ENCODE results near the gene STK39. TPM values are rescaled to one million over a fixed set of nuclear protein-coding genes. Genes with fewer than 3 reads are reported as not detected.

Gene STK39
- total RNA-seq, 1 donor = 18.1 TPM

- no peak overlapping the region for H2AFZ ChIP-seq (ENCODE audit: low read length)
- no peaks in the 10 kb centered on the region for H3K4me1 ChIP-seq (ENCODE audit: insufficient read depth, low read length)
- no peak overlapping the region for H3K4me2 ChIP-seq (ENCODE audit: insufficient read depth, low read length)
- no peak overlapping the region for H3K4me3 ChIP-seq (ENCODE audit: insufficient read depth, low read length)
- H3K36me3 ChIP-seq (ENCODE audit: insufficient read depth, low read length) = no peaks in the 10 kb centered on the region
- DNase-seq (ENCODE audit: insufficient read length, low spot score, missing footprints) = no peak
- no peaks in the 10 kb centered on the region for H3K27me3 ChIP-seq (ENCODE audit: insufficient read depth, low read length)
- no peak overlapping the region for H3K27ac ChIP-seq (ENCODE audit: low read depth, low read length)
- TF ChIP-seq CTCF (IDR thresholded peaks at IDR 0.05; ENCODE audit: extremely low read depth, low read depth, low read length) = no peak
- H3K9me3 ChIP-seq (ENCODE audit: low read depth, low read length) = no peaks in the 10 kb centered on the region
- no peaks in the 10 kb centered on the region for H3K79me2 ChIP-seq (ENCODE audit: insufficient read depth, low read length)
- H4K20me1 ChIP-seq (ENCODE audit: insufficient read depth, low read length) = no peaks in the 10 kb centered on the region
Observed at GRCh38 chr2:167941604-167942003, 305.8 kb downstream of the STK39 start.

GRCh38 chr2:167940734-167941507 is 306.5 kb downstream of the STK39 start:
- TF ChIP-seq CTCF (IDR thresholded peaks at IDR 0.05; ENCODE audit: extremely low read depth, low read depth, low read length) = no peak
- no peaks in the 10 kb centered on the region for H3K79me2 ChIP-seq (ENCODE audit: insufficient read depth, low read length)
- H3K4me2 ChIP-seq (ENCODE audit: insufficient read depth, low read length) = no peak overlapping the region
- no peaks in the 10 kb centered on the region for H3K36me3 ChIP-seq (ENCODE audit: insufficient read depth, low read length)
- DNase-seq (ENCODE audit: insufficient read length, low spot score, missing footprints) = no peak
- H3K4me1 ChIP-seq (ENCODE audit: insufficient read depth, low read length) = no peaks in the 10 kb centered on the region
- H3K9me3 ChIP-seq (ENCODE audit: low read depth, low read length) = no peaks in the 10 kb centered on the region
- H2AFZ ChIP-seq (ENCODE audit: low read length) = no peak overlapping the region
- no peak overlapping the region for H3K4me3 ChIP-seq (ENCODE audit: insufficient read depth, low read length)
- H4K20me1 ChIP-seq (ENCODE audit: insufficient read depth, low read length) = no peaks in the 10 kb centered on the region
- H3K27me3 ChIP-seq (ENCODE audit: insufficient read depth, low read length) = no peaks in the 10 kb centered on the region
- H3K27ac ChIP-seq (ENCODE audit: low read depth, low read length) = no peak overlapping the region

- Histone ChIP-seq H3K4me2 (ENCODE audit: insufficient read depth, low read length) (no peak overlapping the region), H3K4me1 (ENCODE audit: insufficient read depth, low read length) (no peaks in the 10 kb centered on the region), H3K27ac (ENCODE audit: low read depth, low read length) (no peak overlapping the region), H2AFZ (ENCODE audit: low read length) (no peak overlapping the region), H3K9me3 (ENCODE audit: low read depth, low read length) (no peaks in the 10 kb centered on the region), H3K4me3 (ENCODE audit: insufficient read depth, low read length) (no peak overlapping the region), H3K36me3 (ENCODE audit: insufficient read depth, low read length) (no peaks in the 10 kb centered on the region), H4K20me1 (ENCODE audit: insufficient read depth, low read length) (no peaks in the 10 kb centered on the region), H3K79me2 (ENCODE audit: insufficient read depth, low read length) (no peaks in the 10 kb centered on the region), H3K27me3 (ENCODE audit: insufficient read depth, low read length) (no peaks in the 10 kb centered on the region)
- DNase-seq (ENCODE audit: insufficient read length, low spot score, missing footprints) = no peak
- TF ChIP-seq CTCF (IDR thresholded peaks at IDR 0.05; ENCODE audit: extremely low read depth, low read depth, low read length) = no peak
Observed at GRCh38 chr2:167940346-167940725, 307.1 kb downstream of the STK39 start.

GRCh38 chr2:167939514-167940345 is 307.7 kb downstream of the STK39 start:
- no peaks in the 10 kb centered on the region for H3K4me1 ChIP-seq (ENCODE audit: insufficient read depth, low read length)
- H3K36me3 ChIP-seq (ENCODE audit: insufficient read depth, low read length) = no peaks in the 10 kb centered on the region
- no peak overlapping the region for H3K4me2 ChIP-seq (ENCODE audit: insufficient read depth, low read length)
- H3K27ac ChIP-seq (ENCODE audit: low read depth, low read length) = no peak overlapping the region
- no peak overlapping the region for H3K4me3 ChIP-seq (ENCODE audit: insufficient read depth, low read length)
- no peaks in the 10 kb centered on the region for H3K9me3 ChIP-seq (ENCODE audit: low read depth, low read length)
- H3K27me3 ChIP-seq (ENCODE audit: insufficient read depth, low read length) = no peaks in the 10 kb centered on the region
- H3K79me2 ChIP-seq (ENCODE audit: insufficient read depth, low read length) = no peaks in the 10 kb centered on the region
- no peak overlapping the region for H2AFZ ChIP-seq (ENCODE audit: low read length)
- DNase-seq (ENCODE audit: insufficient read length, low spot score, missing footprints) = no peak
- H4K20me1 ChIP-seq (ENCODE audit: insufficient read depth, low read length) = no peaks in the 10 kb centered on the region
- TF ChIP-seq CTCF (IDR thresholded peaks at IDR 0.05; ENCODE audit: extremely low read depth, low read depth, low read length) = no peak

All from osteoblast (primary cell).